GM23338 (cell line): ENCODE results near the gene UXS1. TPM values are rescaled to one million over a fixed set of nuclear protein-coding genes. Genes with fewer than 3 reads are reported as not detected.
"Not testable (repeated sequence)": the region's sequence is repeated elsewhere in the genome, so short reads cannot be mapped to it uniquely, and the experiment has no call there.

ENCODE experiments used
- ATAC-seq: fragments of 200-7000 bp; cut with Tn5 transposase; 3 replicates; pipeline ENCODE4 v1.9.1; 2020
- DNase-seq: peaks from one replicate; pipeline ENCODE4 v3.0.0-alpha.2; 2015; ENCODE audit warnings: low spot score
- H2AFZ ChIP-seq: fragments of 200-600 bp; sonication (generic); 2 replicates; pipeline ENCODE4 v1.8.0; 2016; ENCODE audit warnings: antibody characterized with exemption, mild to moderate bottlenecking, moderate library complexity
- H3F3A ChIP-seq: fragments of 200-600 bp; sonication (generic); replicated peaks from 2 replicates; pipeline ENCODE4 v1.8.0; 2017; ENCODE audit warnings: antibody characterized with exemption, mixed run types, low read depth
- H3K27ac ChIP-seq: fragments of 200-600 bp; sonication (generic); 2 replicates; pipeline ENCODE4 v1.6.1; 2016; ENCODE audit warnings: low read depth
- H3K27me3 ChIP-seq: fragments of 200-600 bp; sonication (generic); 2 replicates; pipeline ENCODE4 v1.8.0; 2016; ENCODE audit warnings: mild to moderate bottlenecking, mixed run types, moderate library complexity; ENCODE audit not compliant: insufficient read depth
- H3K36me3 ChIP-seq: fragments of 200-600 bp; sonication (generic); 2 replicates; pipeline ENCODE4 v1.8.0; 2016; ENCODE audit warnings: mild to moderate bottlenecking; ENCODE audit not compliant: insufficient read depth
- H3K4me1 ChIP-seq: fragments of 200-600 bp; sonication (generic); 2 replicates; pipeline ENCODE4 v1.8.0; 2016; ENCODE audit warnings: mild to moderate bottlenecking, moderate library complexity; ENCODE audit not compliant: insufficient read depth
- H3K4me2 ChIP-seq: fragments of 200-600 bp; sonication (generic); 2 replicates; pipeline ENCODE4 v1.7.1; 2017; ENCODE audit warnings: mixed run types
- H3K4me3 ChIP-seq: fragments of 200-600 bp; sonication (generic); 2 replicates; pipeline ENCODE4 v1.6.1; 2016; ENCODE audit warnings: mixed run types
- H3K79me2 ChIP-seq: fragments of 200-600 bp; sonication (generic); replicated peaks from 2 replicates; pipeline ENCODE4 v1.8.0; 2017; ENCODE audit warnings: mild to moderate bottlenecking; ENCODE audit not compliant: insufficient read depth
- H3K9me2 ChIP-seq: fragments of 200-600 bp; sonication (generic); 2 replicates; pipeline ENCODE4 v1.8.0; 2017; ENCODE audit not compliant: insufficient read depth
- H4K20me1 ChIP-seq: fragments of 200-600 bp; sonication (generic); replicated peaks from 2 replicates; pipeline ENCODE4 v1.8.0; 2017; ENCODE audit warnings: mild to moderate bottlenecking; ENCODE audit not compliant: insufficient read depth
- H3K27ac Mint-ChIP-seq: 2 replicates; pipeline ENCODE4 v1.8.0; 2020; ENCODE audit warnings: inconsistent platforms, mild to moderate bottlenecking, moderate library complexity, mixed read lengths
- H3K27me3 Mint-ChIP-seq: 3 replicates; pipeline ENCODE4 v1.8.0; 2022; ENCODE audit warnings: low read depth, mild to moderate bottlenecking, moderate library complexity, mixed read lengths, inconsistent platforms; ENCODE audit not compliant: insufficient read depth, poor library complexity
- H3K36me3 Mint-ChIP-seq: 3 replicates; pipeline ENCODE4 v1.8.0; 2021; ENCODE audit warnings: low read depth, mild to moderate bottlenecking, inconsistent platforms, moderate library complexity, mixed read lengths
- H3K4me1 Mint-ChIP-seq: 3 replicates; pipeline ENCODE4 v1.8.0; 2020; ENCODE audit warnings: mild to moderate bottlenecking, inconsistent platforms, mixed read lengths
- H3K4me3 Mint-ChIP-seq: 3 replicates; pipeline ENCODE4 v1.8.0; 2021; ENCODE audit warnings: moderate library complexity, mild to moderate bottlenecking, inconsistent platforms, mixed read lengths
- H3K9me3 Mint-ChIP-seq: 3 replicates; pipeline ENCODE4 v1.8.0; 2020; ENCODE audit warnings: moderate library complexity, mild to moderate bottlenecking, inconsistent platforms, mixed read lengths
- CTCF ChIP-seq, 2 experiments: fragments of 200-600 bp in 1 of 2; sonication (generic) in 1 of 2; conservative IDR thresholded peaks; 2 replicates each; pipeline versions ENCODE4 v1.5.1 to v1.6.1; 2016 to 2017; ENCODE audit warnings: antibody characterized with exemption in 2 of 2, low read depth in 2 of 2, mild to moderate bottlenecking in 2 of 2, moderate library complexity in 1 of 2
- ETS1 ChIP-seq: IDR thresholded peaks from 2 replicates; pipeline ENCODE4 v1.6.1; 2016; ENCODE audit warnings: antibody characterized with exemption
- EZH2 ChIP-seq: fragments of 200-600 bp; sonication (generic); IDR thresholded peaks from one replicate; pipeline ENCODE4 v1.8.0; 2017; ENCODE audit warnings: antibody characterized with exemption, mild to moderate bottlenecking, low read depth; ENCODE audit not compliant: unreplicated experiment
- EZH2phosphoT487 ChIP-seq: fragments of 200-600 bp; sonication (generic); IDR thresholded peaks from one replicate; pipeline ENCODE4 v1.8.1; 2018; ENCODE audit warnings: antibody characterized with exemption; ENCODE audit not compliant: unreplicated experiment
- JUNB ChIP-seq: IDR thresholded peaks from one replicate; pipeline ENCODE4 v1.6.1; 2016; ENCODE audit warnings: antibody characterized with exemption; ENCODE audit not compliant: unreplicated experiment
- REST ChIP-seq: IDR thresholded peaks from one replicate; pipeline ENCODE4 v1.6.1; 2018; ENCODE audit warnings: antibody characterized with exemption; ENCODE audit not compliant: unreplicated experiment
- STAT1 ChIP-seq: IDR thresholded peaks from one replicate; pipeline ENCODE4 v1.6.1; 2016; ENCODE audit warnings: antibody characterized with exemption; ENCODE audit not compliant: unreplicated experiment
- ZNF114 ChIP-seq: fragments of 250-450 bp; sonication (Bioruptor Pico); IDR thresholded peaks from 2 replicates; pipeline ENCODE4 v1.5.0; 2020; ENCODE audit warnings: mild to moderate bottlenecking, moderate library complexity
- ZNF331 ChIP-seq: fragments of 250-450 bp; sonication (Bioruptor Pico); IDR thresholded peaks from 2 replicates; pipeline ENCODE4 v1.5.0; 2020; ENCODE audit warnings: low read depth, mild to moderate bottlenecking, moderate library complexity
- polyA plus RNA-seq: library from polyadenylated mRNA; unstranded; fragments of >200 nt; fragmentation: Nextera tagmentation; extraction: Ambion mirVana; gene quantifications from 2 replicates; pipeline ENCODE4 v1.2.1, GENCODE V29; 2016
- total RNA-seq: library from RNA; depleted of rRNA; stranded (reverse); fragments of >200 nt; shearing (Covaris generic); gene quantifications from 2 replicates; pipeline ENCODE4 v1.2.3, GENCODE V29; 2014
- TF ChIP-seq, protein P1 (sequence below): fragments of 250-450 bp; sonication (Bioruptor Pico); IDR thresholded peaks from 2 replicates; pipeline ENCODE4 v1.5.0; 2020; ENCODE audit warnings: mild to moderate bottlenecking, moderate library complexity

UXS1 gene
- total and polyA plus RNA-seq, 2 experiments from 2014 or later = 48.7 to 131 TPM

DNA sequence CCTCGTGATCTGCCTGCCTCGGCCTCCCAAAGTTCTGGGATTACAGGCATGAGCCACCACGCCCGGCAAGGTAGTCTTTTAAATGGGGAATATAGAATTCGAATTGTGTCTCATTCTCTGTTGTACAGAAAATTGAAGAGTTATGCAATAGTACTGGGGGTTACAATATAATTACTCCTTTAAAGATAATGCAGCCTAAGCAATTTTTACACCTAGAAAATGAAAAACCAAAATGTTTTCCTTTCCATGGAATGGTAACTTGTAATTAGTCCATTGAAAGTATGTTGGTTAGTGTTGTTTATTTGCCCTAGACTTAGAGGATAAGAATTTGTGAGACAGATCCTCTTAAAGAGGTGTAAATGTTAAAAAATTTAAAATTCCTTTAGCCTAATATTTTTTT is 28.0 kb upstream of the UXS1 start:
- H3K36me3 Mint-ChIP-seq, H3K27me3 ChIP-seq, H3F3A ChIP-seq, H3K27ac Mint-ChIP-seq, H3K27ac ChIP-seq, H3K79me2 ChIP-seq, H3K4me1 Mint-ChIP-seq, H3K9me2 ChIP-seq, H3K36me3 ChIP-seq, H4K20me1 ChIP-seq, H3K4me2 ChIP-seq, ATAC-seq, H3K4me1 ChIP-seq, H3K4me3 ChIP-seq, DNase-seq, H3K27me3 Mint-ChIP-seq, H3K9me3 Mint-ChIP-seq, H3K4me3 Mint-ChIP-seq, H2AFZ ChIP-seq: not testable (repeated sequence)

DNA sequence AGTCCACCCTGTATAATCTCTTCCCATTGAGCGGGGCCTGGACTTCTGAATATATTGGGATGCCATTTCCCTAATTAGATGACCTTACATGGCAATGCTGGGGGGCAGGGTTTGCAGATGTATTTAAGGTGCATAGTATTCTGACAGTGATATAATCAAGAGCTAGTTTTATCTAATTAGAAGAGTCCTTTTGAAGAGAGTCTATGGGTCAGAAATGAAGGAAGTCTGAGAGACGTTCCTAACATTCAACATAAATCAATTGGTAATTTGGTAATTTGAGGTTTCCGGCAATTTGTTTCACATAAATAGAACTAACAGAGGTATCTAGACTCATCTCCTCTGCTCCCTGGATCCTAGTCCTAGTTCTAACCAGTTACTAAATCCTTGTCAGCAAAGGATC is 25.7 kb upstream of the UXS1 start:
- peaks cover 8% of the 10 kb centered on the region; the same call in 1 of the 3 replicates for H3K9me3 Mint-ChIP-seq
- H3K4me3 Mint-ChIP-seq = no peak overlapping the region
- Histone ChIP-seq H3K4me3 (no peak overlapping the region), H3K27me3 (no peaks in the 10 kb centered on the region), H3K4me2 (no peak overlapping the region), H3K36me3 (no peaks in the 10 kb centered on the region), H4K20me1 (no peaks in the 10 kb centered on the region), H3K79me2 (no peaks in the 10 kb centered on the region), H3K4me1 (peaks cover 5% of the 10 kb centered on the region; the same call in 1 of the 2 replicates), H3K9me2 (no peaks in the 10 kb centered on the region), H2AFZ (peak overlapping the region; percentile 78), H3F3A (no peaks in the 10 kb centered on the region), H3K27ac (no peak overlapping the region)
- no peak for ATAC-seq
- H3K4me1 Mint-ChIP-seq = peaks cover 9% of the 10 kb centered on the region
- H3K27ac Mint-ChIP-seq = no peak overlapping the region
- H3K36me3 Mint-ChIP-seq = peaks cover 4% of the 10 kb centered on the region; the same call in 1 of the 3 replicates
- no peak for DNase-seq
- peaks cover 2% of the 10 kb centered on the region for H3K27me3 Mint-ChIP-seq
- TF ChIP-seq ZNF114 (CRISPR knock-in tag) = no peak
- TF ChIP-seq ETS1 = no peak
- TF ChIP-seq, protein P1, sequence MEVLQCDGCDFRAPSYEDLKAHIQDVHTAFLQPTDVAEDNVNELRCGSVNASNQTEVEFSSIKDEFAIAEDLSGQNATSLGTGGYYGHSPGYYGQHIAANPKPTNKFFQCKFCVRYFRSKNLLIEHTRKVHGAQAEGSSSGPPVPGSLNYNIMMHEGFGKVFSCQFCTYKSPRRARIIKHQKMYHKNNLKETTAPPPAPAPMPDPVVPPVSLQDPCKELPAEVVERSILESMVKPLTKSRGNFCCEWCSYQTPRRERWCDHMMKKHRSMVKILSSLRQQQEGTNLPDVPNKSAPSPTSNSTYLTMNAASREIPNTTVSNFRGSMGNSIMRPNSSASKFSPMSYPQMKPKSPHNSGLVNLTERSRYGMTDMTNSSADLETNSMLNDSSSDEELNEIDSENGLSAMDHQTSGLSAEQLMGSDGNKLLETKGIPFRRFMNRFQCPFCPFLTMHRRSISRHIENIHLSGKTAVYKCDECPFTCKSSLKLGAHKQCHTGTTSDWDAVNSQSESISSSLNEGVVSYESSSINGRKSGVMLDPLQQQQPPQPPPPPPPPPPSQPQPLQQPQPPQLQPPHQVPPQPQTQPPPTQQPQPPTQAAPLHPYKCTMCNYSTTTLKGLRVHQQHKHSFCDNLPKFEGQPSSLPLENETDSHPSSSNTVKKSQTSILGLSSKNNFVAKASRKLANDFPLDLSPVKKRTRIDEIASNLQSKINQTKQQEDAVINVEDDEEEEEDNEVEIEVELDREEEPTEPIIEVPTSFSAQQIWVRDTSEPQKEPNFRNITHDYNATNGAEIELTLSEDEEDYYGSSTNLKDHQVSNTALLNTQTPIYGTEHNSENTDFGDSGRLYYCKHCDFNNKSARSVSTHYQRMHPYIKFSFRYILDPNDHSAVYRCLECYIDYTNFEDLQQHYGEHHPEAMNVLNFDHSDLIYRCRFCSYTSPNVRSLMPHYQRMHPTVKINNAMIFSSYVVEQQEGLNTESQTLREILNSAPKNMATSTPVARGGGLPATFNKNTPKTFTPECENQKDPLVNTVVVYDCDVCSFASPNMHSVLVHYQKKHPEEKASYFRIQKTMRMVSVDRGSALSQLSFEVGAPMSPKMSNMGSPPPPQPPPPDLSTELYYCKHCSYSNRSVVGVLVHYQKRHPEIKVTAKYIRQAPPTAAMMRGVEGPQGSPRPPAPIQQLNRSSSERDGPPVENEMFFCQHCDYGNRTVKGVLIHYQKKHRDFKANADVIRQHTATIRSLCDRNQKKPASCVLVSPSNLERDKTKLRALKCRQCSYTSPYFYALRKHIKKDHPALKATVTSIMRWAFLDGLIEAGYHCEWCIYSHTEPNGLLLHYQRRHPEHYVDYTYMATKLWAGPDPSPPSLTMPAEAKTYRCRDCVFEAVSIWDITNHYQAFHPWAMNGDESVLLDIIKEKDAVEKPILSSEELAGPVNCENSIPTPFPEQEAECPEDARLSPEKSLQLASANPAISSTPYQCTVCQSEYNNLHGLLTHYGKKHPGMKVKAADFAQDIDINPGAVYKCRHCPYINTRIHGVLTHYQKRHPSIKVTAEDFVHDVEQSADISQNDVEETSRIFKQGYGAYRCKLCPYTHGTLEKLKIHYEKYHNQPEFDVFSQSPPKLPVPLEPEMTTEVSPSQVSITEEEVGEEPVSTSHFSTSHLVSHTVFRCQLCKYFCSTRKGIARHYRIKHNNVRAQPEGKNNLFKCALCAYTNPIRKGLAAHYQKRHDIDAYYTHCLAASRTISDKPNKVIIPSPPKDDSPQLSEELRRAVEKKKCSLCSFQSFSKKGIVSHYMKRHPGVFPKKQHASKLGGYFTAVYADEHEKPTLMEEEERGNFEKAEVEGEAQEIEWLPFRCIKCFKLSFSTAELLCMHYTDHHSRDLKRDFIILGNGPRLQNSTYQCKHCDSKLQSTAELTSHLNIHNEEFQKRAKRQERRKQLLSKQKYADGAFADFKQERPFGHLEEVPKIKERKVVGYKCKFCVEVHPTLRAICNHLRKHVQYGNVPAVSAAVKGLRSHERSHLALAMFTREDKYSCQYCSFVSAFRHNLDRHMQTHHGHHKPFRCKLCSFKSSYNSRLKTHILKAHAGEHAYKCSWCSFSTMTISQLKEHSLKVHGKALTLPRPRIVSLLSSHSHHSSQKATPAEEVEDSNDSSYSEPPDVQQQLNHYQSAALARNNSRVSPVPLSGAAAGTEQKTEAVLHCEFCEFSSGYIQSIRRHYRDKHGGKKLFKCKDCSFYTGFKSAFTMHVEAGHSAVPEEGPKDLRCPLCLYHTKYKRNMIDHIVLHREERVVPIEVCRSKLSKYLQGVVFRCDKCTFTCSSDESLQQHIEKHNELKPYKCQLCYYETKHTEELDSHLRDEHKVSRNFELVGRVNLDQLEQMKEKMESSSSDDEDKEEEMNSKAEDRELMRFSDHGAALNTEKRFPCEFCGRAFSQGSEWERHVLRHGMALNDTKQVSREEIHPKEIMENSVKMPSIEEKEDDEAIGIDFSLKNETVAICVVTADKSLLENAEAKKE = no peak
- TF ChIP-seq EZH2phosphoT487 = no peak
- TF ChIP-seq EZH2 = no peak
- no peak for TF ChIP-seq CTCF (conservative IDR thresholded peaks at IDR 0.05; ENCODE audit: low read depth in 2 of 2)
- no peak for TF ChIP-seq ZNF331 (CRISPR knock-in tag)
- TF ChIP-seq JUNB = no peak
- TF ChIP-seq STAT1 = no peak
- no peak for TF ChIP-seq REST
